GM12878 (cell line): Measurements from ENCODE around the gene TMED10. TPM values are rescaled to one million over a fixed set of nuclear protein-coding genes. Genes with fewer than 3 reads are reported as not detected.
"Not testable (repeated sequence)": the region's sequence is repeated elsewhere in the genome, so short reads cannot be mapped to it uniquely, and the experiment has no call there.

Source experiments
- ATAC-seq: fragments of 200-7000 bp; cut with Tn5 transposase; 3 replicates; pipeline ENCODE4 v1.9.1; 2020; ENCODE audit warnings: mild to moderate bottlenecking, moderate library complexity
- BruUV-seq: library from RNA; stranded (reverse); fragments of 400-500 nt; replicated peaks from 2 replicates; lab custom pipeline; 2021; lab: Mats Ljungman, UMichigan
- CTCF ChIA-PET: fragments of 300-600 bp; sonication (Branson Sonifier 250); formaldehyde crosslinking; extraction: SDS; loops from one replicate; lab custom pipeline; 2021; ENCODE audit warnings: inconsistent platforms; lab: Yijun Ruan, JAX
- POLR2A ChIA-PET: fragments of 350-600 bp; formaldehyde crosslinking; extraction: SDS; loops from one replicate; lab custom pipeline; 2021; ENCODE audit warnings: inconsistent platforms; lab: Charles Lee
- RAD21 ChIA-PET: fragments of 300-600 bp; sonication (Branson Sonifier 250); formaldehyde crosslinking; loops from one replicate; lab custom pipeline; 2023; ENCODE audit warnings: antibody characterized with exemption; ENCODE audit not compliant: unreplicated experiment; lab: Charles Lee
- SMC1A ChIA-PET: fragments of 300-600 bp; sonication (Branson Sonifier 250); formaldehyde crosslinking; loops from one replicate; lab custom pipeline; 2023; ENCODE audit not compliant: unreplicated experiment, uncharacterized antibody; lab: Charles Lee
- DNase-seq: peaks from one replicate; pipeline ENCODE4 v3.0.0-alpha.2; 2011; ENCODE audit warnings: low read depth, low spot score
- FAIRE-seq: peaks from 3 replicates; lab custom pipeline; 2011; peaks lifted over from hg19 to GRCh38; lab: Jason Lieb, UNC
- H2AFZ ChIP-seq: 2 replicates; pipeline ENCODE4 v1.6.0; 2011; ENCODE audit warnings: low read depth, low read length, control low read depth; ENCODE audit not compliant: control insufficient read depth
- H3K27ac ChIP-seq: 2 replicates; pipeline ENCODE4 v1.5.1; 2011; ENCODE audit warnings: control low read depth; ENCODE audit not compliant: control insufficient read depth, insufficient read depth
- H3K27me3 ChIP-seq, 2 experiments: replicated peaks in 1 of 2; 2 replicates each; pipeline versions ENCODE4 v1.6.0 to v1.6.1; 2011; ENCODE audit warnings: low read length in 1 of 2; ENCODE audit not compliant: control insufficient read depth in 2 of 2, insufficient read depth in 2 of 2
- H3K36me3 ChIP-seq, 2 experiments: 2 replicates each; pipeline ENCODE4 v1.5.1; 2011; ENCODE audit warnings: low read length in 1 of 2; ENCODE audit not compliant: control insufficient read depth in 2 of 2, insufficient read depth in 2 of 2
- H3K4me1 ChIP-seq: 2 replicates; pipeline ENCODE4 v1.6.1; 2011; ENCODE audit warnings: mild to moderate bottlenecking, low read length, moderate library complexity, mixed read lengths; ENCODE audit not compliant: control insufficient read depth, insufficient read depth
- H3K4me2 ChIP-seq: 2 replicates; pipeline ENCODE4 v1.6.0; 2011; ENCODE audit warnings: control low read depth; ENCODE audit not compliant: control insufficient read depth, insufficient read depth
- H3K4me3 ChIP-seq: fragments of 200-600 bp; sonication (generic); 2 replicates; pipeline ENCODE4 v1.5.1; 2016
- H3K79me2 ChIP-seq: 2 replicates; pipeline ENCODE4 v1.6.0; 2011; ENCODE audit warnings: low read length; ENCODE audit not compliant: control insufficient read depth, insufficient read depth
- H3K9ac ChIP-seq: 2 replicates; pipeline ENCODE4 v1.8.0; 2011; ENCODE audit warnings: low read length, control low read depth, mixed read lengths; ENCODE audit not compliant: control insufficient read depth, insufficient read depth
- H3K9me3 ChIP-seq: replicated peaks from 3 replicates; pipeline ENCODE4 v1.5.1; 2011; ENCODE audit warnings: mild to moderate bottlenecking, low read length; ENCODE audit not compliant: control insufficient read depth, insufficient read depth
- H4K20me1 ChIP-seq: 2 replicates; pipeline ENCODE4 v1.6.0; 2011; ENCODE audit not compliant: control insufficient read depth, insufficient read depth
- ATF3 ChIP-seq: IDR thresholded peaks from 2 replicates; pipeline ENCODE4 v1.6.1; 2011; ENCODE audit warnings: low read depth, mild to moderate bottlenecking, low read length, moderate library complexity, borderline replicate concordance; ENCODE audit errors: extremely low read depth
- E2F8 ChIP-seq: fragments of 450-650 bp; IDR thresholded peaks from 2 replicates; pipeline ENCODE4 v1.6.1; 2018; ENCODE audit warnings: mild to moderate bottlenecking, low read depth, moderate library complexity; ENCODE audit not compliant: partially characterized antibody
- MXI1 ChIP-seq: fragments of 150-350 bp; IDR thresholded peaks from 2 replicates; pipeline ENCODE4 v1.6.1; 2011; ENCODE audit warnings: low read depth, mild to moderate bottlenecking, inconsistent platforms, low read length, improper control_type of control experiment
- NBN ChIP-seq: fragments of 450-650 bp; IDR thresholded peaks from 2 replicates; pipeline ENCODE4 v1.6.1; 2016
- TCF12 ChIP-seq: IDR thresholded peaks from 2 replicates; pipeline ENCODE4 v1.6.1; 2011; ENCODE audit warnings: low read depth, mild to moderate bottlenecking, low read length
- ZNF274 ChIP-seq: IDR thresholded peaks from one replicate; pipeline ENCODE4 v1.8.0; 2011; ENCODE audit not compliant: insufficient read length, insufficient read depth
- WGBS: methylation state at CpG from one replicate; pipeline ENCODE4 v1.1.6; 2016; ENCODE audit warnings: low lambda C conversion rate; ENCODE audit not compliant: insufficient replicate concordance, insufficient coverage; ENCODE audit errors: missing lambda C conversion rate; 5-methylcytosine and 5-hydroxymethylcytosine counted together
- in situ Hi-C: fragments of 300-500 bp; cut with MboI; formaldehyde crosslinking; loops from 9 replicates; pipeline ENCODE4 v1.14.3; 2018; ENCODE audit warnings: mixed read lengths
- intact Hi-C: fragments of 100-400 bp; cut with micrococcal nuclease; formaldehyde crosslinking; loops from one replicate; pipeline ENCODE4 v1.14.2; 2022; ENCODE audit not compliant: unreplicated experiment
- polyA plus RNA-seq, 11 experiments: library from polyadenylated mRNA; depleted of rRNA in 4 of 11; unstranded in 6 of 11; stranded (reverse) in 5 of 11; fragments of >200 nt; fragmentation: Nextera tagmentation in 4 of 11; fragmentation: Illumina TruSeq in 1 of 11; extraction: Ambion mirVana in 4 of 11; extraction: Trizol in 1 of 11; gene quantifications; 1 replicate in 1 of 11; 2 replicates in 10 of 11; pipeline versions ENCODE4 v1.2.1 to v1.2.3, GENCODE V29; 2011 to 2016; ENCODE audit warnings: inconsistent platforms in 2 of 11, missing spikeins in 2 of 11, low read depth in 1 of 11
- total RNA-seq, 4 experiments: library from RNA; depleted of rRNA in 3 of 4; stranded (reverse); fragments of >200 nt in 3 of 4; fragmentation: Illumina TruSeq in 1 of 4; extraction: Trizol in 1 of 4; gene quantifications; 2 replicates each; pipeline versions ENCODE4 v1.2.1 to v1.2.3, GENCODE V29; 2013 to 2021

The TMED10 gene
- total and polyA plus RNA-seq, 10 of the 15 experiments (the other 5 are each of a cell fraction or from before 2014, with no cell fraction given) = 99.8 to 270 (median 180) TPM

GRCh38 chr14:75182163-75182562 is 5.8 kb upstream of the TMED10 start:
- H4K20me1 ChIP-seq, intact Hi-C loops, H3K4me3 ChIP-seq, H3K36me3 ChIP-seq, H2AFZ ChIP-seq, ATAC-seq, H3K9ac ChIP-seq, BruUV-seq, H3K9me3 ChIP-seq, H3K79me2 ChIP-seq, H3K27me3 ChIP-seq, FAIRE-seq, in situ Hi-C loops, DNase-seq, RAD21 ChIA-PET, H3K27ac ChIP-seq, H3K4me2 ChIP-seq: not testable (repeated sequence)
- WGBS = 66% methylated on average over 11 of the region's 11 CpGs
- ChIA-PET POLR2A (interaction anchor here (1.1 kb wide), 1 partner anchor 35 kb away, joined by 4 read pairs; no protein-coding TSS in a partner anchor), SMC1A (interaction anchor here (1.0 to 1.4 kb wide), 3 partner anchors 40 to 113 kb away, joined by 3 read pairs; no protein-coding TSS in a partner anchor), CTCF (interaction anchor here (1.0 to 1.9 kb wide), 3 partner anchors 13 to 77 kb away, joined by 3 to 4 read pairs (median 3); no protein-coding TSS in a partner anchor)
- H3K4me1 ChIP-seq = peaks cover 14% of the 10 kb centered on the region

GRCh38 chr14:75181293-75182062 is 5.1 kb upstream of the TMED10 start:
- TF ChIP-seq E2F8 = no peak
- TF ChIP-seq ZNF274 = no peak
- TF ChIP-seq NBN = no peak
- no peak for TF ChIP-seq ATF3
- TF ChIP-seq MXI1 = no peak
- no peak for TF ChIP-seq TCF12
- H3K4me1 ChIP-seq = peaks cover 7% of the 10 kb centered on the region; the same call in 1 of the 2 replicates
- intact Hi-C loops = no loop called here
- no peaks in the 10 kb centered on the region for H3K36me3 ChIP-seq
- SMC1A ChIA-PET = interaction anchor here (0.8 to 1.4 kb wide), 5 partner anchors 41 to 114 kb away, joined by 3 to 4 read pairs (median 3); no protein-coding TSS in a partner anchor
- in situ Hi-C loops = no loop called here
- FAIRE-seq (no peak), ATAC-seq (no peak), DNase-seq (no peak)
- H4K20me1 ChIP-seq = no peaks in the 10 kb centered on the region
- BruUV-seq = no TSS peak
- no peak overlapping the region for H3K9ac ChIP-seq
- no peaks in the 10 kb centered on the region for H3K79me2 ChIP-seq
- WGBS = 90% methylated on average over 1 of the region's 1 CpG
- H3K4me2 ChIP-seq = no peak overlapping the region
- CTCF ChIA-PET = interaction anchor here (1.0 to 1.2 kb wide), 2 partner anchors 43 to 78 kb away, joined by 3 read pairs; no protein-coding TSS in a partner anchor
- no peak overlapping the region for H3K4me3 ChIP-seq
- H3K27ac ChIP-seq = no peak overlapping the region
- POLR2A ChIA-PET = no interaction called here
- H3K27me3 ChIP-seq = no peaks in the 10 kb centered on the region; a peak in 1 of 4 replicates
- H3K9me3 ChIP-seq = no peaks in the 10 kb centered on the region
- H2AFZ ChIP-seq = no peak overlapping the region
- RAD21 ChIA-PET = no interaction called here
